GM12872 (cell line): ENCODE results near the gene NPPC.
A peak's percentile ranks its signal among the peaks of the same experiment; 100 is the strongest.

Experiments used
- CTCF ChIP-seq: IDR thresholded peaks from 3 replicates; pipeline ENCODE4 v1.5.1; 2011; ENCODE audit warnings: low read depth, mild to moderate bottlenecking, low read length, moderate library complexity; ENCODE audit not compliant: insufficient read depth

Gene NPPC

GRCh38 chr2:231928481-231928880 is 2.3 kb upstream of the NPPC start:
- no peak for TF ChIP-seq CTCF

- no peak for TF ChIP-seq CTCF
Measured at GRCh38 chr2:231927566-231927890, 1.3 kb upstream of the NPPC start.

- no peak for TF ChIP-seq CTCF
Measured at GRCh38 chr2:231926761-231927565, 767 bp upstream of the NPPC start.

- peak; percentile 73 for TF ChIP-seq CTCF
Measured at GRCh38 chr2:231925303-231926179, 655 bp downstream of the NPPC start.

GRCh38 chr2:231924889-231925275 is 1.3 kb downstream of the NPPC start:
- TF ChIP-seq CTCF = no peak

GRCh38 chr2:231923951-231924888 is 2.0 kb downstream of the NPPC start:
- no peak for TF ChIP-seq CTCF

- TF ChIP-seq CTCF = no peak
Measured at GRCh38 chr2:231923010-231923344, 3.2 kb downstream of the NPPC start.
